GM21367 (cell line): Measurements from ENCODE around the gene C7orf25.

Experiments
- ATAC-seq: cut with Tn5 transposase; IDR thresholded peaks from one replicate; pipeline ENCODE4 v1.9.1; 2021; ENCODE audit not compliant: unreplicated experiment

Gene C7orf25

DNA sequence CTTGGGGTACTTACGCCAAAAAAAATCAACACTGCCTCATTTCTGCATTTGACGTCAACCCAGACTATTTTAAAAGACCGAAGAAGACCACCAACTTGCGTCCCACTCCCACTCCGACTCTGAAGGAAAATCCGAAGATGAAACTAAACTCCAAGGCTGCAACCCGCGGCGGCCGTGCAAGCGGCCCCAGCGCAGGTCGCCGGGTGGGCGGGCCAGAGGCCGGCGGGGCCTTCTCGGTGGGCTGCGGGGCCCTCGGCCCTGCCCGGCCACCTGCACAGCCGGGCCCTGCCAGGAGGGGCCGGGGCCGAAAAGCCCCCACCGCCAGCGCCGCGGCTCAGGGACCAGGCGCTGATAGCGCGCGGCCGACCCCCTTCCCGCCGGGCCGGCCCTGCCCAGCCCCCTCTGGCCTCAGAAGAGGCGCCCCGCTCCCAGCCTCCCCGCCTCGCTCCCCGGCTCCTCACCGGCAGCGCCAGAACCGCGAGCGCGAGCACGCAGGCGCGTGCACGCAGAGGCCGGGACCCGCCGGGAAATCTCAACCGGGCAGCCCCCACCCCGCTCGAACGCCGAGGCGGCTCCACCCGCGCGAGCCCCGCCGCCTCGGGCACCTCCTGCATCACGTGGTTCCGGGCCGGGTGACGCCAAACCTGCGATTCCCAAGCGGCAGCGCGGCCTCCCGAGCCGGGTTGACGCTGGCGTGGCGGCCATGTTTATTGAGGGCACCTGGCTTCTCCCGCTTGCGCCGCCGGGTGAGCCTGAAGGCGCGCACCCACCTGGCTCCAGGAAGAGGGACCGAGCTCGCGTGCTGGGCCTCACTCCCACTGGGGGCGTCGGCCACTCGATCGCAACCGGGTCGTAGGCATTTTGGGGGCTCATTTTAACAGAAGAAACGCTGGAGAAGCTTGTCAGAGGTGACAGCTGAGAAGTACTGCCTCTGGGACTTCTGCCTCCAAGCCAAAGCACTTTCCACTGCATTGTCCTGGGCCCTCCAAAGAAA lies at the start of gene C7orf25:
Gene C7orf25, minus strand, starts transcription at position 617 of the 994 bp plus-strand sequence. CDS start 1,170 bp downstream, outside the sequence.
- peak; percentile 83 for ATAC-seq

DNA sequence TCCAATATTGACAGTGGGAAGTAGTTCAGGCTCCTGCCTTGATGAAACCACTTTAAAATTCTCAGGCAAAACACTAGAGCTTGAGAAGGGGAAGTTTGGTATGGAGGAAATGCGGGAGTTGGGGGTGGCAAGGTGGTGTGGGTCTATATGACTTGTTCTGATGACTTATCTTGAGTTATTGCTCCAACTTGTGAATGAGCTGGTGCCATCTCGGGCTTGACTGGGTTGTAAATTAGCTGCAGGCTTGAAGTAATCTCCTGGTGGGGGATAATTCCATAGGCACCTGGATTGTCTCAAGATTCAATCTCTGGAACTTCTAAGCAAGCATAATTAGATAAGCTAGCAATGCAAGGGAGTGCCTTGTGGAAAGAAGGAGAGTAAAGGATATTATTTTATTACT lies 49.3 kb upstream of the C7orf25 start:
- no peak for ATAC-seq

DNA sequence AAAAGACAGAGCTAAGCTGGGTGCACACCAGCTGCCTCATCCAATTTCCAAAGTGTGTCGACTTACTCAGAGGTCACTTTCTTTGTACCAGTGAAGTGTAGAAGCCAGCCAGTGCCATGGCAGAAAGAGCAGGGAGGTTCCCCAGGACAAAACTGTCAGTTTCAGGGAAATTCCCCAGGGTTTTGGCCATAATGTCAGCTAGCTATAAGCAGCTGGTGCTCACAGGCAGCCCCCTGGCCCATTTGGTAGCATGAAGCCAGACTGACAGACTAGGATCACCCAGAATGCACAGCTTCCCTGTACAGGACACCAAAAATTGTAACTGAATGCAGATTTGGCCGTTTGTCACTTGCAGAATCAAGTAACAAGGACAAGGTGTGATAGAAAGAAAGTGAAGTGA lies 48.9 kb upstream of the C7orf25 start:
- no peak for ATAC-seq

DNA sequence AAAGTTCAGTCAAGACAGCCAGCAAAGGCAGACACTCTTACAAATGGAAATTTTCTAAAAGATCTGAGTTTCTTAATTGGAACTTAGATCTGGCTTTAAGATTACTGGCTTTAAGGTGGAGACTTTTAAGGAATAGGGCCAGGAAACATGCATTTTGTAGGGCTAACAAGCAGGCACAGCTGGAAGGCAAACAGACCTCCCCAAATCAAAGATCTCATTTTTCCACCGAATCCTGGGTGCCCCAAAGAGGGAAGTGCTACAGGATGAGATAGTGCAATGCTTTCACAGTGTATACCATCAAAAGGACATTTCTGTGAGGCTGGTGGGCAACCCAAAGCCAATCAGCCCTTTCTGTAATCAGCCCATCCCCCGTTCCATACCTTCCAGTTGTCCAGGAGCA lies 47.7 kb upstream of the C7orf25 start:
- ATAC-seq: no peak

DNA sequence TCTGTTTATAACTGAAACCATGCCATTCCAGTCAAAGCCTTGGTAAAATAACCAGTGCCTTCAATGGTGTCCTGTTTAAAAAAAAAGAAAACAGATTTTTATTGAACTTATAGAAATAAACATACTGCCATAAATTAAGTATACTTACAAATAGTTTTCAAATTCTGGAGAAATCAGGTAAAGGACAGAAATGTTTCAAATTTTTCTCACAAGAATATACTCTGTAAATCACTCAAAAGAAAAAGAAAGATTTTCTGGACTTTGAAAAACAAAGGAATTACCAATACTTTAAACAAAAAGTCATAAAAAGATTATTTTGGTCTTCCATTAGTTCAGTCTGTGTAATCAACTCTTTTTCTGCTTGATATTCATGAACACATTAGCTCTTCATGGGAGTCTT lies 44.2 kb upstream of the C7orf25 start:
- no peak for ATAC-seq

DNA sequence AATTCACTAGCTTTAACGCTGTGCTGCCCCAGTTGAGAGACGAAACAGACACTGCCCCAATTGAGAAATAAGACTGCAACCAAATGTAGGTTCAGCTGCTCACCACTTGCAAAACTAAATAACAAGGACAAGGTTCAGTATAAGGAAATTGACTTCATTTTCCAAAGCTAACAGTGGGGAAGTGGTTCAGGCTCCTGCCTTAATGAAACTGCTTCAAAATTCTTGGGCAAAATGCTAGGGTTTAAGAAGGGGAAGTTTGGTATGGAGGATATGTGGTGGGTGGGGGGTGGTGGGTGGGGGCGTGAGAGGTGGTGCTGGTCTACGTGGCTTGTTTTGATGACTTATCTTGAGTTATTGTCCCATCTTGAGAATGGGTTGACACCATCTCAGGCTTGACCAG lies 42.1 kb upstream of the C7orf25 start:
- no peak for ATAC-seq

DNA sequence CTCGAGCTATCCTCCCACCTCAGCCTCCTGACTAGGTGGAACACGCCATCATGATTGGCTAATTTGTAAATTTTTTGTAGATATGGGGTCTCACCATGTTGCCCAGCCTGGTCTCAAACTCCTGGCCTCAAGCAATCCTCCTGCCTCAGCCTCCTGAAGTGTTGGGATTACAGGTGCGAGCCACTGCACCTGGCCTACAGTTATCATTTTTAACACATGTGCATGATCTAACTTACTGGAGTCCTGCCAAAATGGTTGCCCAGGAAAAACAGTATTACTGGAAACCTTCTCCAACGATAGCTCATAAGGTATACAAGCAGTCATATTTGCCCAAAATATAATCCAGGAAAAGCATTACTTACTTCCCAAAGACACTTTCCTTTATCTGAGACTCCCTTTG lies 40.5 kb upstream of the C7orf25 start:
- ATAC-seq: no peak

DNA sequence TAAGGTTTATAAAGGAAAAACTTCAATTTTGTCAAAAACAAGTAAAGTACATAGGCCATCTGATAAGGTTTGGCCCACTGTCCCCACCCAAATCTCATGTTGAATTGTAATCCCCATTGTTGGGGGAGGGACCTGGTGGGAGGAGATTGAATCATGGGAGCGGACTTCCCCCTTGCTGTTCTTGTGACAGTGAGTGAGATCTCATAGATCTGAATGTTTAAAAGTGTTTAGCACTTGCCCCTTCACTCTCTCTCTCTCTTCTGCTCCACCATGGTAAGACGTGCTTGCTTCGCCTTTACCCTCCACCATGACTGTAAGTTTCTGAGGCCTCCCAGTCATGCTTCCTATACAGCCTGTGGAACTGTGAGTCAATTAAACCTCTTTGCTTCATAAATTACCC lies 38.5 kb upstream of the C7orf25 start:
- ATAC-seq: no peak

DNA sequence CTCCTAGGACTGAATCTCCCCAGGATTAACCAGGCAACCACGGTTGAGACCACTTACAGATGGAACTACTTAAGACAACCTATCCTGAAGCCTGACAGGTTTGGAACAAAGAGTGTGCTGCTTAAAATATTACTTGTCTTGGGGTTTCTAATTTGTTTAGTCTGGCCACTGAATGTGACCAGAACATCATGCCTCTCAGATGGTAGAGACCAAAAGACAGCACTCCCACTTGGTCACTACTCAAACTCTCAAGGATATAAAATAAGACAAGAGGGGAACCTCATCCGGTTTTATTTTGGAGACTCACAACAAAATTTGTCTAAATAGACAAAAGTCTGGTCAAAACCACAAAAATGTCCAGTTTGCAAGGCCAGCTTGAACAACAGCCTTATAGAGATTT lies 35.7 kb upstream of the C7orf25 start:
- ATAC-seq: no peak

DNA sequence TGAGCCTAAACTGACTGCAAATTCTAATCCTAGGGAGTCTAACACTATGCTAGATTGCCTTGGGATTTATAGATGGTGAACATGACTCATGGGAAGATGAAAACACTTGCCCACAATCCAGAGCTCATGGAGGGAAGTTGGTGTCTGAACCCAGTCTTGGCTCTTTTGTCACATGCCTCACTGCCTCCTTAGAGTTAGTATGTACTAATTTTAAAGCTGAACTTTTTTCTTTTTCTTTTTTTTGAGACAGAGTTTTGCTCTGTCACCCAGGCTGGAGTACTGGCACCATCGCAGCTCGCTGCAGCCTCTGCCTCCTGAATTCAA lies 34.7 kb upstream of the C7orf25 start:
- ATAC-seq: no peak

DNA sequence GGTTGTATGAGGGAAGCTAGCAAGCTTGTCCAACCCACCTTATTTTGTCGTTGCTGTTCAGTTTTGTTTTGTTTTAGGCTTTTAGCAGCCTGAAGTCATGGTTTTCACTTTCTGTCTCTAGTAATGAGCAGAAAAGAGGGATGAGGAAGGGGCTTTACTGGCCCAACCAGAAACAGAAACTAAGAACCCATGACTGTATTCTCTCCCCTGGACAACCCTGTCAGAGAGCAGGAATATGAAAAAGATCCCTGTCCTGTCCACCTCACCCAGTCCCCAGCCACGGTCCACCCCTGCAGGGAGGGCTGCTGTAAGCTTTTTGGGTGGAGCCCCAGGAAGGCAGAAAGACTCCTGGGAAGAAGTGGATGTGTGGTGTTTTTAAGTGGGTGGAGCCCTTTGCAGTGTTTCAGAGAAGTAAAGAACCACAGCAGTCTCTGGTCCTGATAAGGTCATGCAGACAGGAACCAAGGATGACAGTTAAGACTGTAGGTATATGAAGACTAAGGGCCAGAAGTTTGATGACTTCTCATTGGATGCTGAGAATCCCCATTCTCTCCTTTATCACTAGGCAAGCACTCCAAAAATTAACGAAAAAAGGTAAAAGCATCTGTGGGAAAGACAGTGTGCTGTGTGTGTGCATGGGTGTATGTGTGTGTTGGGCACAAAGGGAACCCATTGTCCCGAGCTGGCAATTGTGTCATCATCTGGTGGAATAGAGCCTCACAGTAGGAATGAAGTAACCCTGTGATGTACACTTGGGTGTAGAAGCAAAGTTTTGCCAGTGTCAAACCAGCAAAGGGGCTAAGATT lies 34.2 kb upstream of the C7orf25 start:
- peak; percentile 72 for ATAC-seq

DNA sequence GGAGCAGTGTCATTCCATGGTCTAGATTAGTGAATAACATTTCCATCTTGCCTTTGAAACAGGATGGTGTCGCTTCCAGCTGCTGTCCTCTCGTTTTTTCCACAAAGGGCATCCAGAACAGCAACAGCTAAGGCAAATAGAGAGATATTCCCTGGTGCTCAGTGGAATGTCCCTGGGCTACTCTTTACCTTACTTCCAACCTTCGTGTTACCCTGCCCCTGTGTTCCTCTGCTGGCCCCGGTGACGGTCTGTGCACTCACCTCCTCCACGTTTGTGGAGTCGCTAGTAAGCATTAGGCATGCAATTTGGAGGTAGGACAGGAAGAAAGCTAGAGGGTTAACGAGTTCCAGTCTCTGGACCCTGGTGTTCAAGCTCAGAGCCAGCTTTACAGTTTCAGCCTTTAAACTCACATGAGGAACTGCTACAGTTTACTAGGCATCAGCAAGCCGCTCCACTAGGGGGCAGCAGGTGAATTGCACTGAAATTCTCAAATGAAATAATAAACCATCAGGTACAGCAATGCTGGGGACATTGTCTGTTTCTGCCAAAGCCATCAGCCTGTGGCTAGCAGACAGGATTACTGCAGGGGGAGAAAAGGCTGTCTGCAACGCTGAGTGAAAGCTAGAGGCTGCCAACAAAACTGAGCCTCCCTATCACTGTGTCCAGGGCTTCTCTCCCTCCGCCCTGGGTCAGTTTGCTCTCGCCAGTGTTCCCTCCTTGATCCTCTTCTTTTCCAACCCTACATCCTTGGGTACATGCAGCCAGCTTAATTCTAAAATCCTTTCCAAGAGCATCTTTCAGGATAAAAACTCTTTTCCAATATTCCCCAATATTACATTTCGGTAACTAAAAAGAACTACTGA lies 29.3 kb upstream of the C7orf25 start:
- peak; percentile 36 for ATAC-seq

DNA sequence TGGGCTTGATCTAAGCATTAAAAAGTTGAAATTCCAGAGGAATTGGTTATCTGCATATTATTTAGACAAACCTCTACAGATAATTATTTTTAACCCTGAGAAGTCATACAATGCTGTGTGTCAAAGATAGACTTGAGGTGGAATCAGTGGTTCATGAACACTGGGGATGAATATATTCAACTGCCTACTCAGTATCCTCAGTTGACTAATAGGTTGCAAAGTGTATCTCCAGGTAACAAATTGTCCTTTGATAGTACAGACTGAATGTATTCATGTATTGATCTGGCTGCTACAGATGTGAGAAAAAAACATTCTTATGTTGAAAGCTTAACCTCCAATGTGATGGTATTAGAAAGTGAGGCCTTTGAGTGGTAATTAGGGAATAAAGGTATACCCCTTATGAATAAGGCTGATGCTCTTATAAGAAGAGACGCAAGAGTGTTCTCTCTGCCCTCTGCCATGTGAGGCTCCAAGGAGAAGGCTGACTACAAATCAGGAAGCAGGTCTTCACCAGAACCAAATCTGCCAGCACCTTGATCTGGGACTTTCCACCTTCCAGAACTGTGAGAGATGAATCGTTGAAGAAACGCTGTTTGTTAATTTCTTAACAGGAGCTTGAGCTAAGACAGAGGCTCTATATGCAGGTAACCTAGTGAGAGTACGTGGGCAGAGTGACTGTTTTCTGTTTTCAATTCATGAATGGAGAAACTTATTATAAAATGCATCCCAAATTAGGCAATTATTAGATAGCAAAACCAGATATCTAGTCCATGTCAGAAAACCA lies 27.8 kb upstream of the C7orf25 start:
- ATAC-seq: no peak

DNA sequence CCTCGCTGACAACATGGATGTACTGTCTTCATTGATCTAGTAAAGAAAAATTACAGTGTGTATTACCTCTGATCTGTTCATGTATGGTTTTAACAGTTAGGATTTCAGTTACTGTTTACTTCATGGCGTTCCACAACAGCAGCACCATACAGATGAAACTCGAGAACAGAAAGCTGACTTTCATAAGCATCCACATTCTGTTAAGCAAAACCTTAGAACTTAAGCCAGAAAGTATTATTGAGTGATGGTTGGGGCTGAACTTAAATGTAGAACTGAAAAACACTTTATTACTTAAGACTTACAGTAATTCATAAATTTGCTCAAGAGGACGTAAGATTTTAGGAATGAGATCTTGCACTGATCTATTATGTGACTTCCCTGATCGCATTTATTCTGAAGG lies 24.0 kb upstream of the C7orf25 start:
- ATAC-seq: no peak

DNA sequence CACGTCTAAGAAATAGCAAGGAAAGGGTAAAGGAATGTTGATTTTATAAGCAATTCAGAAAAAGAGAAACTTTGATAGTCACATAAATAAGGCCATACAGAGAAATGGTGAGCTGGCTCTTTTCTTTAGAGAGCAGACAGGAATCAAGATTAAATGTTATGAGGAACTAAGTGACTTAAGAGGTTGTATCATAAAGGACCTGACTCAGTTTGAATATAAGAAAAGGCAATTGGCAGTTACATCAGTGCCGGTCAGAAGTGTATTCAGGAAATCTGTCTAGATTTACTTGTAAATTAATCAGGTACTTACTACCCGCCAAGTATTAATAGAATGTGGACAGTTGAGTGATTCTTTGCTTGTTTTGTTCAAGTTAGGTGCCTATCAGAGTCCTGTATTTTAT lies 22.4 kb upstream of the C7orf25 start:
- no peak for ATAC-seq

DNA sequence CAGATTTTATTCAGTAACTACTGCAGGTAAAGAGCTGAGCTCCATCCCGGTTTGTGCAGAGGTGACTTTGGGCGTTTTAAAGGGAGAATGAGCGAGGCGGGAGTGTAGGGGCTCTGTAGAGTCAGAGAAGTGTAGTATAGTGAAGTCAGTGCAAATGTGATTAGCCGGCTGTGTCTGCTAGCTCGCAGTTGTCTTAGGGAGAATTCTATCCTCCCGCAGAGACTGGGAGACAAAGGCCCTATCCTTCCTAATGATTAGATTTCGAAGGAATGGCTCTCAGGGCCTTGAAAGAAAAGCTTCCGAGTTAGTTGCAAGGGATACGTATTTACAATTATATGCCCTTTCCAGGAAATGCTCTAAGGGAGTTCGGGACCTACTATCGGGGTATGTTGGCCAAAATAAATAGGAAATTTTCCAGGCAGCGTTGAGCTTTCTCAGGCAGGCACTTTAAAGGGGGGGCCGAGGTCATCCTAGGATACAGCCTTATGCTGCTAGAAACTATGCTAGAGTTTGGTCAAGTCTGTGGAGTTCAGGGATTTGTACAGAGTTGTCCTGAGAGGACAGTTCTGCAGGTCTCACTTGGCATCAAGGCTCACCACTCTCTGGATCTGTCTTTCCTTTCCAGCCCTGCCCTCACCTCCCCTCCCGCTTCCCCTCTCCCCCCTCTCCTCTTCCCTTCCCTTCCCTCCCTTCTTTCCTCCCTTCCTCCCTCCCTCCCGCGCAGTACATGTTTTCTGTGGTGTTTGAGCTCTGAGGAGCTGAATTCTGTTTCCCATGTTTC lies 21.1 kb upstream of the C7orf25 start:
- ATAC-seq: no peak

DNA sequence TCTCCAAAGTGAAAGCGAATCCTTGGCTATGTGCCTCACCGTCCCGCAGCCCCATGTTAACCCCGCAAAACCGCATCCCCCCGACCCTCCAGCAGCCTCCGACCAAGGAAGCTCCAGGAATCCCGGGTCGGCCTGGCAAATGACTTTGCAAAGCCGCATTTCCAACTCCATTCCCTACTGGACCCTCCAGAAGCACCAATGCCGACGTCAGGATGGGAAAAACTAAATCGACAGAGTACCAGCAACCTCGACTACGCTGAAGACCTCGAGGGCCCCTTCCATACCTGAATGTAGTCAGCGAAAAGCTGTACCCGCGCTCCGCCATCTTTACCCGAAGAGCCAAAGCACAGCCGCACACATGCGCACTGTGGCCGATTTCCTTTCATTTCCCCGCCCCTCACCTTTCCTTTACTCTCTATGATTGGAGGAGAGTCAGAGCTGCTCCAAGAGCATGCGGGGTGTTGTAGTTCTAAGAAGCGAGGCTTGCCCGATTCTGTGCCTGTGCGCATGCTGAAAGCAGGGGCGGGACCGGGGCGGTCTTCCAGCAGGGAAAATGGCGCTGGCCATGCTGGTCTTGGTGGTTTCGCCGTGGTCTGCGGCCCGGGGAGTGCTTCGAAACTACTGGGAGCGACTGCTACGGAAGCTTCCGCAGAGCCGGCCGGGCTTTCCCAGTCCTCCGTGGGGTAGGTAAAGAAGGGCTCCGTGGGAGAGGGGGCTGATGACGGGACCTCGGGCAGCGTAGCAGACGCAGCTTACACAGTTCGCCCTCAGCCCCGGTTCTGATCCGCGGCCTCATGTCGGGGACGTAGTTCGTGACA lies 20.2 kb upstream of the C7orf25 start, which contains the start of the genes MRPL32 and PSMA2:
Gene MRPL32, plus strand, starts transcription at position 543 of the 818 bp plus-strand sequence. Its CDS starts 11 bp downstream, at position 554.
Gene PSMA2, minus strand, starts transcription at position 341 of the 818 bp plus-strand sequence. Its CDS starts 16 bp downstream, at position 325.
- ATAC-seq: peak; percentile 99

DNA sequence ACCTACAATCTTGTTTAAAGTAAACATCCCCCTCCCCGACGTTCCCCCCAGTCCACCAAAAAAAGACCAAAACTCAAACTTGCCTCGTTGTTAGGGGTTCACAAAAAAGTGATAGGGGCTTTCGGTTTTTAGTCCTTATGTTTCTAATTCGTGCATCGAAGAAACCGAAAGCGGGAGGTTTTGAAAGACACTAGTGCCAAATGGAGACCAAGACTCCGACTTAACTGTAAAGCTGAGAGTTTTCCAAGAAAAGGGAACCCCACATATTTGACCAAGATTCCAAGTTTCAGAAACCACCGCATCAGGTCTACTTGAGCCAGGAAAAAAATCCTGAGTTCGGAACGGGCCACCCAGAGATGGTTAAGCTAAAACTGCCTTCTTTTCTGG lies 19.6 kb upstream of the C7orf25 start:
- no peak for ATAC-seq
